Tibial nerve (tissue), 4 donors: ENCODE results near the gene NUMB. TPM values are rescaled to one million over a fixed set of nuclear protein-coding genes. Genes with fewer than 3 reads are reported as not detected.

Experiments
- DNase-seq, 2 donors: peaks; one replicate each; pipeline ENCODE4 v3.0.0-alpha.2; 2019; ENCODE audit warnings: low spot score in 2 of 2
- H3K27ac ChIP-seq, 4 donors: fragments of 200-600 bp; sonication (generic) in 3 of 4; one replicate each; pipeline ENCODE4 v1.5.1; 2017 to 2019; ENCODE audit warnings: mild to moderate bottlenecking in 1 of 4
- H3K27me3 ChIP-seq, 2 donors: fragments of 200-600 bp; sonication (generic) in 1 of 2; one replicate each; pipeline versions ENCODE4 v1.5.1 to v1.6.0; 2017 to 2019
- H3K36me3 ChIP-seq, 3 donors: fragments of 200-600 bp; sonication (generic); one replicate each; pipeline ENCODE4 v1.5.1; 2018 to 2019
- H3K4me1 ChIP-seq, 4 donors: fragments of 200-600 bp; sonication (generic) in 3 of 4; one replicate each; pipeline ENCODE4 v1.5.1; 2017 to 2019
- H3K4me3 ChIP-seq, 4 donors: fragments of 200-600 bp; sonication (generic) in 3 of 4; one replicate each; pipeline ENCODE4 v1.5.1; 2017 to 2019; ENCODE audit warnings: mild to moderate bottlenecking in 1 of 4, moderate library complexity in 1 of 4
- H3K9me3 ChIP-seq, 4 donors: fragments of 200-600 bp; sonication (generic) in 3 of 4; one replicate each; pipeline ENCODE4 v1.5.1; 2017 to 2019
- CTCF ChIP-seq, 5 experiments: fragments of 200-600 bp in 3 of 5; fragments of 450-650 bp in 2 of 5; sonication (generic) in 3 of 5; IDR thresholded peaks; one replicate each; pipeline ENCODE4 v1.5.1; 2016 to 2019; ENCODE audit warnings: antibody characterized with exemption in 5 of 5, mild to moderate bottlenecking in 3 of 5, moderate library complexity in 2 of 5
- EP300 ChIP-seq, 2 donors: sonication (generic); formaldehyde crosslinking; IDR thresholded peaks; one replicate each; pipeline ENCODE4 v1.6.1; 2017; ENCODE audit warnings: antibody characterized with exemption in 2 of 2, mild to moderate bottlenecking in 1 of 2
- POLR2A ChIP-seq, 2 donors: fragments of 450-650 bp; IDR thresholded peaks; one replicate each; pipeline ENCODE4 v1.6.1; 2017; ENCODE audit warnings: antibody characterized with exemption in 2 of 2, mild to moderate bottlenecking in 2 of 2, moderate library complexity in 2 of 2
- WGBS, 2 donors: methylation state at CpG; one replicate each; pipeline ENCODE4 v1.1.5; 2018; 5-methylcytosine and 5-hydroxymethylcytosine counted together
- total RNA-seq, 4 donors: library from RNA; depleted of rRNA; stranded (reverse); fragments of >200 nt; gene quantifications; one replicate each; pipeline ENCODE4 v1.1.0, GENCODE V29; 2016

NUMB gene
- total RNA-seq, 4 donors from 2014 or later = 50.7 to 81.9 (median 60.2) TPM

GRCh38 chr14:73234586-73235394 is 223.6 kb downstream of the NUMB start:
- Histone ChIP-seq H3K9me3 (no peaks in the 10 kb centered on the region), H3K4me3 (no peak overlapping the region), H3K27me3 (peaks cover 0 to 11% of the 10 kb centered on the region in 2 donors), H3K4me1 (peaks cover 0 to 67% (median 36%) of the 10 kb centered on the region in 4 donors), H3K27ac (peak overlapping the region in 2 of 4 donors; percentile 49 to 70), H3K36me3 (no peaks in the 10 kb centered on the region)
- DNase-seq = no peak
- WGBS, 2 donors = 74 to 86% methylated on average over 8 to 11 of the region's 11 CpGs
- TF ChIP-seq EP300 (IDR thresholded peaks at IDR 0.05) = no peak
- TF ChIP-seq POLR2A (IDR thresholded peaks at IDR 0.05) = no peak
- no peak for TF ChIP-seq CTCF (IDR thresholded peaks at IDR 0.05)

GRCh38 chr14:73234029-73234428 is 224.3 kb downstream of the NUMB start:
- 82 to 85% methylated on average over 5 of the region's 5 CpGs for WGBS, 2 donors
- no peak overlapping the region for H3K4me3 ChIP-seq
- H3K27ac ChIP-seq = no peak overlapping the region
- H3K27me3 ChIP-seq = peaks cover 0 to 10% of the 10 kb centered on the region in 2 donors
- peaks cover 0 to 64% (median 35%) of the 10 kb centered on the region in 4 donors for H3K4me1 ChIP-seq
- H3K36me3 ChIP-seq = no peaks in the 10 kb centered on the region
- TF ChIP-seq EP300 (IDR thresholded peaks at IDR 0.05) (no peak), POLR2A (IDR thresholded peaks at IDR 0.05) (no peak), CTCF (IDR thresholded peaks at IDR 0.05) (no peak)
- DNase-seq = no peak
- H3K9me3 ChIP-seq = no peaks in the 10 kb centered on the region

GRCh38 chr14:73233564-73233963 is 224.8 kb downstream of the NUMB start:
- H3K36me3 ChIP-seq = no peaks in the 10 kb centered on the region
- no peak overlapping the region for H3K4me3 ChIP-seq
- H3K4me1 ChIP-seq = peaks cover 0 to 64% (median 37%) of the 10 kb centered on the region in 4 donors
- no peaks in the 10 kb centered on the region for H3K9me3 ChIP-seq
- peaks cover 0 to 10% of the 10 kb centered on the region in 2 donors for H3K27me3 ChIP-seq
- DNase-seq = no peak
- no peak for TF ChIP-seq EP300 (IDR thresholded peaks at IDR 0.05)
- no peak for TF ChIP-seq POLR2A (IDR thresholded peaks at IDR 0.05)
- no peak for TF ChIP-seq CTCF (IDR thresholded peaks at IDR 0.05)
- H3K27ac ChIP-seq = no peak overlapping the region
- 91 to 94% methylated on average over 10 of the region's 10 CpGs for WGBS, 2 donors

GRCh38 chr14:73232984-73233383 is 225.4 kb downstream of the NUMB start:
- Histone ChIP-seq H3K27me3 (peaks cover 0 to 7% of the 10 kb centered on the region in 2 donors), H3K4me1 (peaks cover 0 to 64% (median 37%) of the 10 kb centered on the region in 4 donors), H3K4me3 (no peak overlapping the region), H3K27ac (peak overlapping the region in 1 of 4 donors; percentile 35), H3K9me3 (no peaks in the 10 kb centered on the region), H3K36me3 (no peaks in the 10 kb centered on the region)
- peak in 1 of 2 donors; percentile 8 for DNase-seq
- 76 to 78% methylated on average over 8 of the region's 8 CpGs for WGBS, 2 donors
- TF ChIP-seq POLR2A (IDR thresholded peaks at IDR 0.05) (no peak), CTCF (IDR thresholded peaks at IDR 0.05) (no peak)
